C4-2B (cell line): ENCODE data around the gene RPS3.
"Not testable (repeated sequence)": the region's sequence is repeated elsewhere in the genome, so short reads cannot be mapped to it uniquely, and the experiment has no call there.

Source experiments
- CTCF ChIP-seq: fragments of 450-650 bp; conservative IDR thresholded peaks from 2 replicates; pipeline ENCODE4 v1.5.1; 2017; ENCODE audit warnings: mild to moderate bottlenecking
- ZFX ChIP-seq: fragments of 450-650 bp; IDR thresholded peaks from 2 replicates; pipeline ENCODE4 v1.6.1; 2017

GRCh38 chr11:75362285-75362684 lies 37.0 kb upstream of the RPS3 start:
- not testable (repeated sequence) for TF ChIP-seq CTCF, ZFX
